T-helper 22 cell (primary cell): ENCODE data around the gene ATP8B2.
A peak's percentile ranks its signal among the peaks of the same experiment; 100 is the strongest.
"Not testable (repeated sequence)": the region's sequence is repeated elsewhere in the genome, so short reads cannot be mapped to it uniquely, and the experiment has no call there.

ENCODE experiments used
- DNase-seq: peaks from one replicate; pipeline ENCODE4 v3.0.0-alpha.2; 2020; ENCODE audit warnings: low read depth

ATP8B2 gene

GRCh38 chr1:154325583-154326545 is 539 bp downstream of the ATP8B2 start:
- no peak for DNase-seq

GRCh38 chr1:154326546-154327465 is 1.5 kb downstream of the ATP8B2 start:
- DNase-seq = no peak

GRCh38 chr1:154327466-154328317 is 2.4 kb downstream of the ATP8B2 start:
- peak; percentile 30 for DNase-seq

GRCh38 chr1:154328318-154329151 is 3.2 kb downstream of the ATP8B2 start:
- DNase-seq = peak; percentile 88

- no peak for DNase-seq
Measured at GRCh38 chr1:154329152-154329521, 3.8 kb downstream of the ATP8B2 start.

- DNase-seq = peak; percentile 34
Measured at GRCh38 chr1:154329551-154330131, 4.3 kb downstream of the ATP8B2 start.

- DNase-seq = no peak
Measured at GRCh38 chr1:154330669-154331068, 5.3 kb downstream of the ATP8B2 start.

- no peak for DNase-seq
Measured at GRCh38 chr1:154334079-154335024, 9.0 kb downstream of the ATP8B2 start.

- peak; percentile 77 for DNase-seq
Measured at GRCh38 chr1:154335025-154335714, 9.8 kb downstream of the ATP8B2 start.

GRCh38 chr1:154337253-154337894 is 12.0 kb downstream of the ATP8B2 start:
- DNase-seq = no peak

- no peak for DNase-seq
Measured at GRCh38 chr1:154338875-154339274, 13.6 kb downstream of the ATP8B2 start.

GRCh38 chr1:154341366-154341765 is 16.0 kb downstream of the ATP8B2 start:
- not testable (repeated sequence) for DNase-seq

GRCh38 chr1:154342132-154342531 is 16.8 kb downstream of the ATP8B2 start:
- DNase-seq = no peak

GRCh38 chr1:154342836-154343472 is 17.6 kb downstream of the ATP8B2 start:
- peak; percentile 68 for DNase-seq

GRCh38 chr1:154344977-154345837 is 19.9 kb downstream of the ATP8B2 start:
- DNase-seq = peak; percentile 60

- no peak for DNase-seq
Measured at GRCh38 chr1:154346276-154346917, 21.1 kb downstream of the ATP8B2 start.
